CD4-positive, alpha-beta T cell (primary cell): ENCODE results near the gene CIAO2B. TPM values are rescaled to one million over a fixed set of nuclear protein-coding genes. Genes with fewer than 3 reads are reported as not detected.

Experiments
- ATAC-seq: fragments of 200-7000 bp; cut with Tn5 transposase; one replicate; pipeline ENCODE4 v1.10.0; 2022; ENCODE audit warnings: mild to moderate bottlenecking; ENCODE audit not compliant: poor library complexity
- CTCF ChIA-PET: fragments of 350-600 bp; sonication (Branson Sonifier 250); formaldehyde crosslinking; loops from one replicate; lab custom pipeline; 2021; ENCODE audit warnings: antibody characterized with exemption, inconsistent platforms; lab: Charles Lee
- POLR2A ChIA-PET: fragments of 350-600 bp; sonication (Branson Sonifier 250); formaldehyde crosslinking; loops from one replicate; lab custom pipeline; 2021; ENCODE audit warnings: antibody characterized with exemption, inconsistent platforms; lab: Charles Lee
- DNase-seq, 14 experiments: peaks; one replicate each; pipeline ENCODE4 v3.0.0-alpha.2; 2013 to 2020; ENCODE audit warnings: mixed read lengths in 2 of 14
- H3K27ac ChIP-seq, 2 donors: one replicate each; pipeline versions ENCODE4 v1.5.1 to v1.7.0; 2013; ENCODE audit warnings: low read length in 2 of 2, low read depth in 1 of 2, mild to moderate bottlenecking in 1 of 2
- H3K27me3 ChIP-seq, 2 experiments: 1 replicate in 1 of 2; 2 replicates in 1 of 2; pipeline versions ENCODE4 v1.6.1 to v1.7.0; 2013; ENCODE audit warnings: low read length in 2 of 2, control low read depth in 1 of 2, mild to moderate bottlenecking in 1 of 2, moderate library complexity in 1 of 2; ENCODE audit not compliant: insufficient read depth in 2 of 2, control insufficient read depth in 1 of 2
- H3K36me3 ChIP-seq: one replicate; pipeline ENCODE4 v1.6.1; 2013; ENCODE audit warnings: low read length, control low read depth; ENCODE audit not compliant: insufficient read depth
- H3K4me1 ChIP-seq: one replicate; pipeline ENCODE4 v1.6.1; 2013; ENCODE audit warnings: low read length, control low read depth; ENCODE audit not compliant: insufficient read depth
- H3K4me3 ChIP-seq: one replicate; pipeline ENCODE4 v1.5.1; 2013; ENCODE audit warnings: mild to moderate bottlenecking, low read length, moderate library complexity
- H3K9me3 ChIP-seq, 2 experiments: 1 replicate in 1 of 2; 2 replicates in 1 of 2; pipeline versions ENCODE4 v1.6.1 to v1.7.0; 2013; ENCODE audit warnings: low read length in 2 of 2, mild to moderate bottlenecking in 2 of 2, control low read depth in 1 of 2, moderate library complexity in 1 of 2; ENCODE audit not compliant: control insufficient read depth in 1 of 2, insufficient read depth in 1 of 2
- H3K27ac Mint-ChIP-seq: one replicate; pipeline ENCODE4 v1.8.0; 2020; ENCODE audit warnings: mixed read lengths
- H3K27me3 Mint-ChIP-seq: one replicate; pipeline ENCODE4 v1.8.0; 2021; ENCODE audit warnings: mixed read lengths
- H3K36me3 Mint-ChIP-seq: one replicate; pipeline ENCODE4 v1.8.0; 2021; ENCODE audit warnings: low read depth, mixed read lengths
- H3K4me1 Mint-ChIP-seq: one replicate; pipeline ENCODE4 v1.8.0; 2021; ENCODE audit warnings: low read depth, mixed read lengths
- H3K4me3 Mint-ChIP-seq: one replicate; pipeline ENCODE4 v1.8.0; 2020; ENCODE audit warnings: mild to moderate bottlenecking, mixed read lengths
- H3K9me3 Mint-ChIP-seq: one replicate; pipeline ENCODE4 v1.8.0; 2020; ENCODE audit warnings: mixed read lengths
- CTCF ChIP-seq: fragments of 200-600 bp; IDR thresholded peaks from one replicate; pipeline ENCODE4 v1.8.0; 2022; ENCODE audit warnings: antibody characterized with exemption, mild to moderate bottlenecking
- intact Hi-C, 2 experiments: fragments of 100-400 bp; cut with DNase I in 1 of 2; cut with micrococcal nuclease in 1 of 2; formaldehyde crosslinking; loops; one replicate each; pipeline versions ENCODE4 v1.15.1 to v1.9.0; 2023 to 2025; cut with DNase I, micrococcal nuclease
- total RNA-seq, 174 experiments: library from RNA in 2 of 174; stranded (reverse) in 2 of 174; gene quantifications; one replicate each; pipeline ENCODE4 v1.2.3 and lab custom pipeline; 2021 to 2026

CIAO2B gene
- total RNA-seq, 2 experiments from 2014 or later: 58.6 to 70.4 TPM

GRCh38 chr16:66889622-66890021 lies 44.6 kb downstream of the CIAO2B start:
- H3K4me1 Mint-ChIP-seq: peaks cover 34% of the 10 kb centered on the region
- H3K9me3 Mint-ChIP-seq: no peaks in the 10 kb centered on the region
- H3K4me3 Mint-ChIP-seq: no peak overlapping the region
- ATAC-seq: no peak
- no peak overlapping the region for H3K27ac ChIP-seq
- ChIA-PET CTCF (interaction anchor here (2.2 kb wide), 1 partner anchor 17 kb away, joined by 5 read pairs; no protein-coding TSS in a partner anchor), POLR2A (no interaction called here)
- H3K36me3 ChIP-seq: peaks cover 15% of the 10 kb centered on the region
- H3K4me3 ChIP-seq: no peak overlapping the region
- no peaks in the 10 kb centered on the region for H3K9me3 ChIP-seq
- H3K27me3 Mint-ChIP-seq: no peaks in the 10 kb centered on the region
- H3K36me3 Mint-ChIP-seq: peaks cover 43% of the 10 kb centered on the region
- no peaks in the 10 kb centered on the region for H3K27me3 ChIP-seq
- no peak overlapping the region for H3K27ac Mint-ChIP-seq
- no peak for DNase-seq
- peaks cover 7% of the 10 kb centered on the region for H3K4me1 ChIP-seq
- no peak for TF ChIP-seq CTCF
- intact Hi-C loops: no loop called here

GRCh38 chr16:66888647-66889615 lies 45.3 kb downstream of the CIAO2B start:
- POLR2A ChIA-PET: no interaction called here
- Mint-ChIP-seq H3K4me1 (peaks cover 34% of the 10 kb centered on the region), H3K9me3 (no peaks in the 10 kb centered on the region), H3K36me3 (peaks cover 49% of the 10 kb centered on the region), H3K27ac (no peak overlapping the region), H3K4me3 (no peak overlapping the region), H3K27me3 (no peaks in the 10 kb centered on the region)
- no peak for ATAC-seq
- H3K27me3 ChIP-seq: no peaks in the 10 kb centered on the region
- peaks cover 7% of the 10 kb centered on the region for H3K4me1 ChIP-seq
- DNase-seq: no peak
- H3K4me3 ChIP-seq: no peak overlapping the region
- no peak overlapping the region for H3K27ac ChIP-seq
- H3K36me3 ChIP-seq: peaks cover 22% of the 10 kb centered on the region
- CTCF ChIA-PET: interaction anchor here (2.2 kb wide), 1 partner anchor 16 kb away, joined by 5 read pairs; no protein-coding TSS in a partner anchor
- no peaks in the 10 kb centered on the region for H3K9me3 ChIP-seq
- intact Hi-C loops: no loop called here
- no peak for TF ChIP-seq CTCF

- Histone ChIP-seq H3K4me3 (no peak overlapping the region), H3K27me3 (no peaks in the 10 kb centered on the region), H3K9me3 (no peaks in the 10 kb centered on the region), H3K27ac (no peak overlapping the region), H3K36me3 (peaks cover 22% of the 10 kb centered on the region), H3K4me1 (peaks cover 4% of the 10 kb centered on the region)
- TF ChIP-seq CTCF: no peak
- Mint-ChIP-seq H3K4me1 (peaks cover 35% of the 10 kb centered on the region), H3K36me3 (peaks cover 49% of the 10 kb centered on the region), H3K4me3 (no peak overlapping the region), H3K9me3 (no peaks in the 10 kb centered on the region), H3K27ac (no peak overlapping the region), H3K27me3 (no peaks in the 10 kb centered on the region)
- DNase-seq (no peak), ATAC-seq (no peak)
- intact Hi-C loops: no loop called here
- ChIA-PET POLR2A (interaction anchor here (0.7 kb wide), 1 partner anchor 138 kb away, joined by 3 read pairs; no protein-coding TSS in a partner anchor), CTCF (interaction anchor here (1.0 to 1.3 kb wide), 2 partner anchors 14 to 56 kb away, joined by 3 read pairs; partner anchors contain the start of gene NAE1)
Measured at GRCh38 chr16:66886914-66887313, 47.3 kb downstream of the CIAO2B start.
